Tibial nerve (tissue), 4 donors: ENCODE data around the gene CLEC16A. TPM values are rescaled to one million over a fixed set of nuclear protein-coding genes. Genes with fewer than 3 reads are reported as not detected.

Source experiments
- DNase-seq, 2 donors: peaks; one replicate each; pipeline ENCODE4 v3.0.0-alpha.2; 2019; ENCODE audit warnings: low spot score in 2 of 2
- H3K27ac ChIP-seq, 4 donors: fragments of 200-600 bp; sonication (generic) in 3 of 4; one replicate each; pipeline ENCODE4 v1.5.1; 2017 to 2019; ENCODE audit warnings: mild to moderate bottlenecking in 1 of 4
- H3K27me3 ChIP-seq, 2 donors: fragments of 200-600 bp; sonication (generic) in 1 of 2; one replicate each; pipeline versions ENCODE4 v1.5.1 to v1.6.0; 2017 to 2019
- H3K36me3 ChIP-seq, 3 donors: fragments of 200-600 bp; sonication (generic); one replicate each; pipeline ENCODE4 v1.5.1; 2018 to 2019
- H3K4me1 ChIP-seq, 4 donors: fragments of 200-600 bp; sonication (generic) in 3 of 4; one replicate each; pipeline ENCODE4 v1.5.1; 2017 to 2019
- H3K4me3 ChIP-seq, 4 donors: fragments of 200-600 bp; sonication (generic) in 3 of 4; one replicate each; pipeline ENCODE4 v1.5.1; 2017 to 2019; ENCODE audit warnings: mild to moderate bottlenecking in 1 of 4, moderate library complexity in 1 of 4
- H3K9me3 ChIP-seq, 4 donors: fragments of 200-600 bp; sonication (generic) in 3 of 4; one replicate each; pipeline ENCODE4 v1.5.1; 2017 to 2019
- EP300 ChIP-seq, 2 donors: sonication (generic); formaldehyde crosslinking; IDR thresholded peaks; one replicate each; pipeline ENCODE4 v1.6.1; 2017; ENCODE audit warnings: antibody characterized with exemption in 2 of 2, mild to moderate bottlenecking in 1 of 2
- POLR2A ChIP-seq, 2 donors: fragments of 450-650 bp; IDR thresholded peaks; one replicate each; pipeline ENCODE4 v1.6.1; 2017; ENCODE audit warnings: antibody characterized with exemption in 2 of 2, mild to moderate bottlenecking in 2 of 2, moderate library complexity in 2 of 2
- WGBS, 2 donors: methylation state at CpG; one replicate each; pipeline ENCODE4 v1.1.5; 2018; 5-methylcytosine and 5-hydroxymethylcytosine counted together
- total RNA-seq, 4 donors: library from RNA; depleted of rRNA; stranded (reverse); fragments of >200 nt; gene quantifications; one replicate each; pipeline ENCODE4 v1.1.0, GENCODE V29; 2016
- TF ChIP-seq, protein P1 (sequence below), 5 experiments: fragments of 200-600 bp in 3 of 5; fragments of 450-650 bp in 2 of 5; sonication (generic) in 3 of 5; IDR thresholded peaks; one replicate each; pipeline ENCODE4 v1.5.1; 2016 to 2019; ENCODE audit warnings: antibody characterized with exemption in 5 of 5, mild to moderate bottlenecking in 3 of 5, moderate library complexity in 2 of 5

CLEC16A gene
- total RNA-seq, 4 donors from 2014 or later, result 37.4 to 70.2 (median 55.2) TPM

DNA sequence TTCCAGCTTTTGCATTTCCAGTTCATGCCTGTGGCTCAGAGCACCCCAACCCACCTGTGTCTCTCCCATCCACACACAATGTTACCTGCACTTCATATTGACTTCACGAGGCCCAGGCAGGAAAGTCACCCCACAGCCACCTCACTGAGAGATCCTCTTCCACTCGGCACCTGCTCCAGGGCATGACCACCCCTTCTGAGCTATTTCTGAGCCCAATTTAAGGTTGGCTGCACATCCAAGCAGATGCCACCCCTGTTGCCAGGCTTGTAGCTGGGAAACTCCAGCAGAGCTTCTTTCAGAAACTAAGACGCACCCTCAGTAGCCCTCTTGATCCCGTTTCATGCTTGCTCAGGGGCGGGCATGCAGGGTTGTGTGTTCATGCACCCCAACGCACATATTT lies 223.2 kb downstream of the CLEC16A start:
- TF ChIP-seq EP300 (IDR thresholded peaks at IDR 0.05) (no peak), POLR2A (IDR thresholded peaks at IDR 0.05) (no peak)
- TF ChIP-seq, protein P1, sequence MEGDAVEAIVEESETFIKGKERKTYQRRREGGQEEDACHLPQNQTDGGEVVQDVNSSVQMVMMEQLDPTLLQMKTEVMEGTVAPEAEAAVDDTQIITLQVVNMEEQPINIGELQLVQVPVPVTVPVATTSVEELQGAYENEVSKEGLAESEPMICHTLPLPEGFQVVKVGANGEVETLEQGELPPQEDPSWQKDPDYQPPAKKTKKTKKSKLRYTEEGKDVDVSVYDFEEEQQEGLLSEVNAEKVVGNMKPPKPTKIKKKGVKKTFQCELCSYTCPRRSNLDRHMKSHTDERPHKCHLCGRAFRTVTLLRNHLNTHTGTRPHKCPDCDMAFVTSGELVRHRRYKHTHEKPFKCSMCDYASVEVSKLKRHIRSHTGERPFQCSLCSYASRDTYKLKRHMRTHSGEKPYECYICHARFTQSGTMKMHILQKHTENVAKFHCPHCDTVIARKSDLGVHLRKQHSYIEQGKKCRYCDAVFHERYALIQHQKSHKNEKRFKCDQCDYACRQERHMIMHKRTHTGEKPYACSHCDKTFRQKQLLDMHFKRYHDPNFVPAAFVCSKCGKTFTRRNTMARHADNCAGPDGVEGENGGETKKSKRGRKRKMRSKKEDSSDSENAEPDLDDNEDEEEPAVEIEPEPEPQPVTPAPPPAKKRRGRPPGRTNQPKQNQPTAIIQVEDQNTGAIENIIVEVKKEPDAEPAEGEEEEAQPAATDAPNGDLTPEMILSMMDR (IDR thresholded peaks at IDR 0.05), result no peak
- 92 to 95% methylated on average over 6 of the region's 6 CpGs for WGBS, 2 donors
- no peak for DNase-seq
- Histone ChIP-seq H3K4me3 (no peak overlapping the region), H3K36me3 (peaks cover 0 to 60% (median 0%) of the 10 kb centered on the region in 3 donors), H3K4me1 (peaks cover 0 to 9% (median 3%) of the 10 kb centered on the region in 4 donors), H3K9me3 (no peaks in the 10 kb centered on the region), H3K27ac (no peak overlapping the region), H3K27me3 (no peaks in the 10 kb centered on the region)

DNA sequence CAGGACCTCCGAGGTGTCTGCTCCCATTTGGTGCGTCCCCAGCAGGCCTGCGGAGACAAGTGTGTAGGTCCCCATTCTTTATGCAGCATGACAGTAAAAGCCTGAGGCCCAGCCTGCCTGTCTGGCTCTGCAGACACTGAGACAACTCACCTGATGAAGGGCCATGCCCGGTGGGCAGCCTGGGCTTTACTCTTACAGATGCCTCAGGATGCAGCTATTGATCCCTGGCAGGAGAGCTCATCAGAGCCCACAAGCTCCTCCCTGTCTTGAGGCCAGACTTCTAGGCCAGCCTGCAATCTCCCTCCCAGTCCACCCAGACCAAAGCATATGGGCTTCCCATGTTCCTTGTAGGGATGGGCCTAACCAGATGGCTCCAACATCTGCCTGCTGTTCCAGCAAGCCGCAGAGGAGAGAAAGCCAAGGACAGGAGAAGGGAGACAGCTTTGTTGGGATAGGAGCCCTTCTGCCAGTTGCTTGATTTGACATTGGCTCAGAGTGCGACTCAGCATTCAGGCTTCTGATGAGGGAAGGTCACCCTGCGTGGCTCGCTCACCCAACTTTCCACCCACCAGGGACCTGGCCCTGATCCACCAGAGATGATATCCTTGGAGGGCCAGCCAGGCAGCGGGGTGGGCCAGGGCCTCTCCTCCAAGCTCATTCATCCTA lies 224.2 kb downstream of the CLEC16A start:
- WGBS, 2 donors, result 73 to 78% methylated on average over 7 to 8 of the region's 9 CpGs

GRCh38 chr16:11169641-11170040 lies 225.3 kb downstream of the CLEC16A start:
- no peak overlapping the region for H3K27ac ChIP-seq
- 67 to 72% methylated on average over 3 to 4 of the region's 4 CpGs for WGBS, 2 donors
- H3K4me1 ChIP-seq, result no peaks in the 10 kb centered on the region
- no peaks in the 10 kb centered on the region for H3K27me3 ChIP-seq
- no peaks in the 10 kb centered on the region for H3K9me3 ChIP-seq
- H3K36me3 ChIP-seq, result peaks cover 0 to 80% (median 0%) of the 10 kb centered on the region in 3 donors
- H3K4me3 ChIP-seq, result no peak overlapping the region
- DNase-seq, result no peak
- TF ChIP-seq, protein P1 (IDR thresholded peaks at IDR 0.05), result no peak
- TF ChIP-seq POLR2A (IDR thresholded peaks at IDR 0.05), result no peak
- no peak for TF ChIP-seq EP300 (IDR thresholded peaks at IDR 0.05)

More for the DNA sequence above, 224.2 kb downstream of the CLEC16A start:
- Histone ChIP-seq H3K4me3 (no peak overlapping the region), H3K27ac (no peak overlapping the region), H3K9me3 (no peaks in the 10 kb centered on the region), H3K27me3 (no peaks in the 10 kb centered on the region), H3K4me1 (peaks cover 0 to under 1% (median 0%) of the 10 kb centered on the region in 4 donors), H3K36me3 (peaks cover 0 to 69% (median 0%) of the 10 kb centered on the region in 3 donors)
- DNase-seq, result no peak
- TF ChIP-seq EP300 (IDR thresholded peaks at IDR 0.05) (no peak), POLR2A (IDR thresholded peaks at IDR 0.05) (no peak)
- TF ChIP-seq, protein P1 (IDR thresholded peaks at IDR 0.05), result no peak

DNA sequence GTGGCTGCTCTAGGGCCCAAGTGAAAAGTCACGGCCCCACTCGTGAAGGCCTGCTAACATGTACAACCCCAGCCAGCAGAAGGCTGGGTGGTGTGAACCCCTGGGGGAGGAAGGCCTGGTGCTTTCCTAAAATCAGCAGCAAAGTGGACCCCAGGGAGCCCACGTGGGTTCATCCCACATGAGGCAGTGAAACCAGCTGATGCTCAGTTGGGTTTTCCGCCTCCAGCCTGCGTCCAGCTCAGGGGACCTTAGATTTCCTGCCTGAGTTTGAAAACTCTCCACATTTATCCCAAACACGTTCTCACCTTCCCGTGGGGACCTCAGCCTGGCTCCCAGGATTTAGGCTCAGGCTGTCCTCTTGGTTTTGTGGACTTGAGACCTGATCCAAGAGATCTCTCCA lies 225.8 kb downstream of the CLEC16A start:
- Histone ChIP-seq H3K4me3 (no peak overlapping the region), H3K36me3 (peaks cover 0 to 85% (median 0%) of the 10 kb centered on the region in 3 donors), H3K9me3 (no peaks in the 10 kb centered on the region), H3K27me3 (no peaks in the 10 kb centered on the region), H3K4me1 (no peaks in the 10 kb centered on the region), H3K27ac (no peak overlapping the region)
- 79 to 85% methylated on average over 7 of the region's 7 CpGs for WGBS, 2 donors
- TF ChIP-seq POLR2A (IDR thresholded peaks at IDR 0.05) (no peak), EP300 (IDR thresholded peaks at IDR 0.05) (no peak)
- TF ChIP-seq, protein P1 (IDR thresholded peaks at IDR 0.05), result no peak
- no peak for DNase-seq

- Histone ChIP-seq H3K27ac (no peak overlapping the region), H3K36me3 (peaks cover 0 to 85% (median 0%) of the 10 kb centered on the region in 3 donors), H3K27me3 (no peaks in the 10 kb centered on the region), H3K9me3 (no peaks in the 10 kb centered on the region), H3K4me1 (no peaks in the 10 kb centered on the region), H3K4me3 (no peak overlapping the region)
- no peak for DNase-seq
- 89 to 94% methylated on average over 13 to 19 of the region's 19 CpGs for WGBS, 2 donors
- TF ChIP-seq POLR2A (IDR thresholded peaks at IDR 0.05) (no peak), EP300 (IDR thresholded peaks at IDR 0.05) (no peak)
- TF ChIP-seq, protein P1 (IDR thresholded peaks at IDR 0.05), result no peak
Measured at GRCh38 chr16:11170696-11171447, 226.5 kb downstream of the CLEC16A start.
